Hypothalamus (tissue), 51 donors: ENCODE measurements around the gene TENM4.

Source experiments
- DNase-seq, 51 donors: peaks; one replicate each; lab custom pipeline; 2025; lab: John Stamatoyannopoulos, UW

Gene TENM4

DNA sequence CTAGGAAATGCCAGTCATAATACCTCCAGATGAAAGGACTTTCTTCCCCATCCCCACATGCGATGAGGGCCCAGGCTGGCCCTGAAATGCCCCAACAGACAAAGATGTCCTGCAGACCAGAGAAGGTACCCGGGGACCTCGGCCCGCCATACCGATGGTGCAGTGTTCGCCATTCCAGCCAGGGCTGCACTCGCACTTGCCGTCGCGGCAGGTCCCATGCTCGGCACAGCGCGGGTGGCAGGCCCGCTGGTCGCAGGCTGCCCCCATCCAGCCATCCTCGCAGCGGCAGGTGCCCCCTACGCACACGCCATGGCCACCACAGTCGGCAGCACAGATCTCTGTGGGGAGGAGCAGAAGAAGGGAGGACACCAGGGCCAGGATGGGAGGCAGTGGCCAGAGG lies 654.1 kb downstream of the TENM4 start:
- no peak for DNase-seq

GRCh38 chr11:78786086-78786485 lies 654.7 kb downstream of the TENM4 start:
- no peak for DNase-seq

- DNase-seq = no peak
These were observed 656.3 kb downstream of the TENM4 start for GRCh38 chr11:78784321-78785061.

DNA sequence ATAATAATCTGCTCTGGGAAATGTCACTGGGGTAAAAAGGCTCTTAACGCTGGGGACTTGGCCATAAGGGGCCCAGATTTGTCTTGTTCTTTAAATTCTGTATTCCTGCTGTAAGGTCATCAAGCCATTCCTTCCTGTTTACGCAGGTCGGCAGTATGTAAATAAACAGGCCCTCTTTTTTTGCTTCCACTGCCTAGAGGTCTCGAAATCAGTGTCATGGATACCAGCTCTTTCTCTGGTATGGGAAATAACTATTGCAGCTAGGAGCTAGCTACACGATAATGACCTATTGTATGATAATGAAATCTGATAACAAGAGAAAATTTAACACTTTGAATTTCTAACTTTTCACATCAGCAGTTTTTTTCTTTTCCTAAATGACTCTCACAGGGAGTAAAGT lies 657.0 kb downstream of the TENM4 start:
- no peak for DNase-seq

DNA sequence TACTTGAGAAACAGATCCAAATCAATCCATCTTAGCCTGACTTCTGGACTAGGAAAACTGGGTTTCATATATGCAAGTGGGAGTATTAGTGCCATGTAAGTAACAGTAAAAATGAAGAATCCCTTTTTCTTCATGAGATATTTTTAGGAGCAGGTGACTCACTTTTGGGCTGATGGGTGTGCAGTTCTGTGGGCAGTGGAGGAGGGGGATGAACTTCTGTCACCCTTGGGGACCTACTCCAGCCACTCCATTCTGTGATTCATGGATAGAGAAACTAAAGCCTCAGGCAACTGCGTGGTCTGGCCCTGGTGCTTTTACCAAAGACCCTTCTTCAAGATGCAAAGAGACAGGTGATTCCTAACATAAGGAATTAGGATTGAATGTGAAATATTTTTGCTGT lies 657.5 kb downstream of the TENM4 start:
- peak in 1 of 51 donors; percentile 21 for DNase-seq

DNA sequence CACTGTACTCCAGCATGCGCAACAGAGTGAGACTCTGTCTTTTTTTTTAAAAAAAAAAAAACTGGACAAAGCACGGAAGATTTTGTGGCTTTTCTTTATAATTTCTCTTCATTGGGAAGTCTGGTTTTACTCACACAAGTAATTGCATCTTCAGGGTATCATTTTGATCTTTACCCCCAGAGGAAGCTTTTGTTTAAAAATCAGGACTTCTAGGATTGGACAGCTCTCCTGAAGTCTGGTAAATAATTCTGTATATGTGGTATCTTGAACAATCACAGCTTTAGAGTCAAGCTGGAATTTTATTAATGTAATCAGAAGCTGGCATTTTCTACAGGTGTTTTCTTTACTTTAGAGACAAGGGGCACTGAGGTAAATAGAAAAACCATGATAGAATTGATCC lies 658.1 kb downstream of the TENM4 start:
- no peak for DNase-seq

DNA sequence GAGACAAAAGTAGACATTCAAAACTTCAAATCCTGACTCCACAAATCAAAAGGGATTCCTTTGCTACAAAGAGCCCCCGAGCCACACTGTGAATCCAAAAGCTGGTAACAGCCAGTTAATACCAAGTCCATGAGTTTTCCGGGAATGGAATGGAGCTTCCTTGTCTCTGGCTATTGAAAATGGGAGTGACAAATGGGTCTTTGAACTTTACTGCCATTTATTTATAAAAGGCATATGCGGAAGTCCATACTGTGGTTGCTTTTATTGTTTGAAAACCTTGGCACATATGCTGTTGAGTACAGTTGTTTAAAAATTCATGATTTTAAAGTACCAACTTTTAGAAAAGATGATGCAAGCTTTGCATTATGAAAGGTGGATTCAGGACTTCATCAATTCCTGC lies 659.9 kb downstream of the TENM4 start:
- no peak for DNase-seq

DNA sequence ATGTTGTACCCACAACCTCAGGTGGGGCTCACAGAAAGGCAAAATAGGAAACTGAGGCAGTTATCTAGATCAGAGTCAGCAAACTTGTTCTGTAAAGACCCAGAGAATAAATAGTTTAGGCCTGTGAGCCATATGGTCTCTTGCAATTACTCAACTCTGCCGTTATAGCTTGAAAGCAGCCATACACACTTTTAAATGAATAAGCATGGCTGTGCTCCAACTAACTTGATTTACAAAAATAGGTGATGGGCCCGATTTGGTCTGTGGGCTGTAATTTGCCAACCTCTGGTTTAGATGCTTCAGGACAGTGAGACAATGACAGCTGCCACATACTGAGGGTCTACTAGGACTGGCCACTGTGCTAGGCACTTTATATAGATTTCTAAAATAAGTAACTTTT lies 667.3 kb downstream of the TENM4 start:
- no peak for DNase-seq

DNA sequence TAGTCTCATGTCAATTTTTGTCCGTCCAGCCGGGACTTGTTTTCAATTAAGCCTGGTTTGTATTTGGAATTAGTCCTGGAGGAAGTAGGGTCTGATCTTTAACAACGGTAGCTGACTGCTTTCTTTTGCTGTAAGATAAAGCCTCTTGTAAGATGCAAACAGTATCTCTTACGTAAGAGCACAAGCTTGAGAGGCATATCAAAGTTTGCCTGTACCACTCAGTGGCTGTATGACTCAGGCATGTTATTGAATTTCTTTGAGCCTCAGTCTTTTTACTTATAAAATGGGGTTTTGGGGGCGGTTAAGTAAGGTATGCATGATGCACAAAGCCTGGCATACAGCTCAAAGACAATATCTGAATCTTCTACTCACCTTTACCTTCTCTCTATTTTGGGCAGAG lies 667.8 kb downstream of the TENM4 start:
- DNase-seq = no peak

DNA sequence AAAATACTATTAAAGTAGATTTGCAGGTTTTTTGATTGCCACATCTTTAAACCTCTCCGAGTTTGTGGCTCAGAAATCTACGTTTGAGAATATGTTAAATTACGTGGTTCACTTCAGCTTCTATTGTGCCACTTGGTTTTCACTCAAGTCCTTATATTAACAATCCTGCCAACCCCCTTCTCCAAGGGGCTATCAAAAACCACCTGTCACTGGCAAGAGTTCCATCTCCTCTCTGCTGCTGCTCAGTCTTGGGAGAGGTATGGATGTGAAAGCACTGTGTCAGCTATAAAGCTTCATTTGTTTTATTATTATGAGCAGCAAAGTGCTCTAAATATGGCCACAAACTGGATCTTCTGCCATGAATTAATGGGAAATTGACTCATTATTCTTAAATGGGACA lies 668.6 kb downstream of the TENM4 start:
- no peak for DNase-seq

DNA sequence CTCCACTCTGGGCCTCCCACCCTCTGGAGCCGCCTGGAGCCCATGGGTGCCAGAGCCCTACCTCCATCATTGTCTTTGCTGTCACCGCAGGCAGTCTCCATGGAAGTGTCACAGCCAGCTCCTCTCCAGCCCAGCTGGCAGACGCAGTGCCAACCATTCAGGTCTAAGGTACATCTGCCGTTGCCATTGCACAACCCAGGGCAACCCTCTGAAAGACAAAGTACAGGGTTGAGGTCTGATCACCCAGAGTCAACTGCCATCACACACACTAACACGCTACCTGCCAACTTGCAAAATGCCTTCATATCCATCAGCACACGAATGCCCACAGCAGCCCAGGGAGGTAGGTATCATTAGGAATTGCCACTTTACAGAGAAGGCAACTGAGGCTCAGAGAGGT lies 669.9 kb downstream of the TENM4 start:
- DNase-seq = no peak

- DNase-seq = no peak
These were observed 671.9 kb downstream of the TENM4 start for GRCh38 chr11:78768971-78769370.

DNA sequence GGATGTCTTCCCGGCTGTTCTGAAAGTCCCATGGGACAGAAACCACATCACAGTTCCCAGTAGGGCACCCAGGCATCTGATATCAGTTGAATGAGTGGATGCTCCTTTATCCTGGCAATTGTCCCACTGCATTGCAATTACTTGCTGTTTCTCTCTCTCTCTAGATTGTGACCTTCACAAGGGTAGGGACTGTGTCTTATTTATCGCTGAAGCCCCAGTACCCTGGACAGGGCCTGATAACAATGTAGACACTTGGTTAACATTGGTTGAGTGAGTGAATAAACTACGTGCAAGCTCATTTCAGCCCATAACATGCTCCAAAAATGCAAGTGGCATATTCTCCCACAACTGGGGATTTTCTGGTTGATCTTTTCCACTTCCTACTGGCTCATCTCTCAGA lies 672.5 kb downstream of the TENM4 start:
- DNase-seq = no peak

- DNase-seq = no peak
These were observed 673.5 kb downstream of the TENM4 start for GRCh38 chr11:78767027-78767932.

- DNase-seq = no peak
These were observed 675.9 kb downstream of the TENM4 start for GRCh38 chr11:78764946-78765345.

- no peak for DNase-seq
These were observed 677.2 kb downstream of the TENM4 start for GRCh38 chr11:78763664-78764063.

DNA sequence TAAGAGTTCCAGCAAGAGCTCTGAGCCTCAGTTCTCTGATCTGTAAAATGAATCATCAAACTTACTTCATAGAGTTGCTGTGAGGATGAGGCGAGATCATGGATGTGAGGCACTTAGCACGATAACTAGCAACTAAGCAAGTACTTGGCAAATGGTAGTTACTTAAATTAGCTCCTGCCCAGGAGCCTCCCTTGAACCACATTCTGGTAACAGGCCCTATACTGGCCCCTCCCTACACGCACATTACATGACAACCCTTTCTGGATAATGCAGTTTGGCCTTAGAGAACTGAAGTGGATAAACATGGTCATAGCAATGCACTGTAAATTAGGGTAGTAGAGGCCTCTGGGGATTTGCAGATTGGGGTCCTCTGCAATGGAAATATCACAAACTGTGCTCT lies 678.7 kb downstream of the TENM4 start:
- DNase-seq = no peak

DNA sequence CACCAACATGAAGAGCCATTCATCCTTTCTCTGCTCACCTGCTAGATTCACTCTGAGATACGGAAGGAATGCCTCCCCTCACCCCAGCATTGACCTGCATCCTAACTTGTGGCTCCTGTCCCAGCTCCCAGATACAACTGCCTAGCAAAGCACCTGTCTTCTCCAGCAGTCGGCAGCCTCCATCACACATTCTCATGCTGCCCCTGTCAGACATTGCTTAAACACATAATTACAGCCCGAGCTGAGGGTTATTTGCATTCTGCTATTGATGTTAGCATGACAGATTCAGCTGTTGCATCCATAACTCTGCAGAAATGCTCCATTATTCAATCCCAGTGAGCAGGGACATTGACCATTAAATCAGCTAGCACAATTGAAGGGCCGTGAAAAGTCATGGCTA lies 681.8 kb downstream of the TENM4 start:
- no peak for DNase-seq

GRCh38 chr11:78753297-78753696 lies 687.5 kb downstream of the TENM4 start:
- DNase-seq = no peak

DNA sequence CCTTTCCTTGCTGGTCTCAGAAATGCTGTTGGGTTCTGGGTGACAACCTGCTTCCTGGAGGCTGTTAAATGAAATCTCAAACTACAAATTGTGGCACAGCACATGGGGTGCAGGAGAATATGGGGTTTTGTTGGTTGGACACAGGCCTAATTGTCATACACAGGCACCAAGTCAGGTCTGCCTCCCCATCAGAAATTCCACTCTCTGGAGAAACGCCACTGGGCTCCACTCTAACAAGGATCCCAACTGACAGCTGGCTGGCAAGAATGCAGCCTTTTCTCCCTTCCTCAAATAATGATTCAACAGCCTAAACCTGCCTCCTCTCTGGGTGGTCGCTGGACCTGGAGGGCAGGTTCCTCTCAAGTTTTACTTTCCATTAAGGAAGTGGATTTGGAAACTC lies 688.3 kb downstream of the TENM4 start:
- DNase-seq = no peak

- no peak for DNase-seq
These were observed 691.7 kb downstream of the TENM4 start for GRCh38 chr11:78748918-78749690.
